Parietal lobe (tissue), 2 donors: ENCODE data around the gene MEOX1. TPM values are rescaled to one million over a fixed set of nuclear protein-coding genes. Genes with fewer than 3 reads are reported as not detected.

Source experiments
- small RNA-seq: library from RNA; depleted of rRNA; stranded (forward); fragments of <200 nt; gene quantifications from one replicate; pipeline ENCODE3, GENCODE V24; 2014; ENCODE audit warnings: low replicate concordance
- total RNA-seq: library from RNA; depleted of rRNA; stranded (reverse); fragments of >200 nt; gene quantifications from one replicate; pipeline ENCODE4 v1.2.3, GENCODE V29; 2014

The MEOX1 gene
- not detected for total RNA-seq

DNA sequence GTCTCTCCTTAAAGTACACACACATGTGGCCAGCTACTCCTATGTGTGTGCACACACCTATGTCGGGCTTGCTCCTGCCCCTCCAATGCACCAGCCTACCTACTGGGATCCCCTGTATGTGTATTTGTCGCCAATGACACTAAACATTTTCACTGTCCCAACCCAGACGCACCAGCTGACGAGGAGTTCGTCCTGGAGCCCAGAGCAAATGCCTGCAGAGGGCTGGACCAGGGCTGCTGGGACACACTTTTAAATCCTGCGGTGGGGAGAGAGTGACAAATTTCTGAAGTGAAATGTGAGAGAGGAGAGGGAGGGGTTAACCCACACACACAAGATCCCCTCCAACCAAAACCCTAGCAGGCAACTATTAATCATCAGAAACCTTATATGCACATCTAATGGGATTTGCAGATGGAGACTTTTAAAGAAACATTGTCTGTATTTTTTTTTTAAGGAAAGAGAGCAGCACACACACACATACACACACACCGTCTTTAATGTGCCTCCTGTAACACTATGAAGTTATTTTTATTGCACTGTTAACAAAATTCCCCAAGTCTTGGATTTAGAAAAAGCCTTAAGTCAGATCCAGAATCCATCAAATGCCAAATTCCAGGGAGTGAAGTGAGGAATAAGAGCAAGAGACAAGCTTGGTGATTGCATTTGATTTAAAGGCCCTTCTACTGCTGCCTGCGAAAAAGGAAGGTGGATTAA is at the start of gene MEOX1:
Gene MEOX1 (minus strand): TSS at position 224 of the 714 bp plus-strand sequence. CDS start 388 bp downstream, outside the sequence.

Small RNAs within 50 kb of the gene (small RNA-seq; reads per million reads assigned to genes)
- not detected for gene RF00017

Other genes starting within 250 kb of the MEOX1 start
- gene DHX8, start 177.9 kb downstream of the MEOX1 start, total RNA-seq: 57.3 TPM
- gene ETV4, start 115.6 kb downstream of the MEOX1 start, total RNA-seq: 1.6 TPM
- gene SOST, start 96.9 kb upstream of the MEOX1 start, total RNA-seq: not detected
- 38.2 TPM for gene DUSP3, start 117.1 kb upstream of the MEOX1 start, total RNA-seq
- gene CFAP97D1, start 118.5 kb upstream of the MEOX1 start, total RNA-seq: not detected
- gene MPP3, start 171.2 kb upstream of the MEOX1 start, total RNA-seq: 58.5 TPM
- not detected for gene CD300LG, start 185.3 kb upstream of the MEOX1 start, total RNA-seq
- gene MPP2, start 245.6 kb upstream of the MEOX1 start, total RNA-seq: 17.5 TPM